ENCODE results near the gene GNLY.

DNA sequence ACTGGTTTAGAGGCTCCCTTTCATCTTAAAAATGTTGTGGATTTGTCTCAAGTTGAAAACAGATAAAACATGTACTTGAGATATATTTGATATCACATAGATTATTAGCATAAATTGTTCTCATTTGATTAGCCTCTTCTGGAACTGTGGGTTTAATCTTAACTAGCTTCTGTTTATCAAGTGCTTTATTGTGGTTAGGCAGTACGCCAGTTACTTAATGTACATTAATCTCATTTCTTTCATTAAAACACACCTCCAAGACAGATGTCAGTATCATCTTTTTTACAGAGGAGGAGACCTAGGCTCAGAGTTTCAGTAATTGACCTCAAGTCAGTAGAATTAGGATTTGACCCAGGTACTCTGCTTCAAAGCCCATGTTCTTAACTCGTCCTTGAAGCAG lies 48.0 kb upstream of the GNLY start:
- TF ChIP-seq POLR2A (IDR thresholded peaks at IDR 0.05; ENCODE audit: low read length) (no peak), GATA1 (IDR thresholded peaks at IDR 0.05; ENCODE audit: low read depth, low read length) (no peak)

Data from erythroblast (primary cell).